ENCODE measurements around the gene GBP1. TPM values are rescaled to one million over a fixed set of nuclear protein-coding genes. Genes with fewer than 3 reads are reported as not detected.

GBP1 gene

GRCh38 chr1:89005286-89006151 lies 59.5 kb downstream of the GBP1 start:
- Histone ChIP-seq H3K4ac (ENCODE audit: low read depth, low read length) (no peak overlapping the region), H3K79me2 (ENCODE audit: control insufficient read depth, insufficient read depth, low read length) (no peaks in the 10 kb centered on the region), H3K56ac (ENCODE audit: low read length) (no peak overlapping the region), H2BK5ac (ENCODE audit: low read length) (no peak overlapping the region), H3K36me3 (ENCODE audit: control insufficient read depth, insufficient read depth, low read length) (no peaks in the 10 kb centered on the region), H3K4me3 (ENCODE audit: low read length) (no peak overlapping the region), H3K4me2 (ENCODE audit: low read length) (no peak overlapping the region), H3K27ac (ENCODE audit: low read depth, low read length) (no peak overlapping the region), H4K5ac (ENCODE audit: low read length) (no peak overlapping the region), H3K9ac (ENCODE audit: low read length) (no peak overlapping the region), H3K27me3 (ENCODE audit: insufficient read depth, low read length, poor library complexity) (no peaks in the 10 kb centered on the region), H3K4me1 (ENCODE audit: control insufficient read depth, low read depth, low read length) (no peaks in the 10 kb centered on the region), H3K79me1 (ENCODE audit: low read length) (no peaks in the 10 kb centered on the region), H3K23ac (ENCODE audit: low read length) (no peak overlapping the region), H2BK15ac (replicated peaks; ENCODE audit: low read depth) (no peak overlapping the region), H2AK5ac (ENCODE audit: low read length) (no peak overlapping the region), H2BK120ac (ENCODE audit: low read depth, low read length) (no peak overlapping the region), H3K18ac (ENCODE audit: low read length) (no peak overlapping the region), H4K8ac (ENCODE audit: low read depth, low read length) (no peak overlapping the region)
- WGBS (ENCODE audit: extremely low coverage, insufficient coverage, low lambda C conversion rate), result no CpG with 5 or more reads among the region's 9 CpGs
- DNase-seq, result no peak

Small RNAs within 50 kb of the gene (small RNA-seq; reads per million reads assigned to genes)
- not detected for gene RF00019 (ENCODE audit: insufficient read depth)
